Body of pancreas (tissue), 4 donors: ENCODE data around the gene IQCK. TPM values are rescaled to one million over a fixed set of nuclear protein-coding genes. Genes with fewer than 3 reads are reported as not detected.

Experiments used
- ATAC-seq: fragments of 150-250 bp; one replicate; pipeline ENCODE4 v1.9.1; 2016
- DNase-seq, 4 donors: peaks; one replicate each; pipeline ENCODE4 v3.0.0-alpha.2; 2019
- H3K27ac ChIP-seq, 4 donors: fragments of 200-600 bp; sonication (generic); 1 replicate in 3 of 4; 2 replicates in 1 of 4; pipeline versions ENCODE4 v1.5.1 to v1.6.1; 2016 to 2019; ENCODE audit warnings: mild to moderate bottlenecking in 1 of 4, mixed read lengths in 1 of 4, moderate library complexity in 1 of 4
- H3K27me3 ChIP-seq, 2 donors: fragments of 200-600 bp; sonication (generic); one replicate each; pipeline ENCODE4 v1.6.0; 2016; ENCODE audit warnings: mild to moderate bottlenecking in 1 of 2
- H3K36me3 ChIP-seq, 2 donors: fragments of 200-600 bp; sonication (generic); replicated peaks in 1 of 2; 2 replicates each; pipeline ENCODE4 v1.5.1; 2016; ENCODE audit warnings: low read depth in 2 of 2; ENCODE audit not compliant: insufficient read depth in 1 of 2
- H3K4me1 ChIP-seq: fragments of 200-600 bp; sonication (generic); one replicate; pipeline ENCODE4 v1.6.0; 2016
- H3K4me3 ChIP-seq, 2 donors: fragments of 200-600 bp; sonication (generic); 1 replicate in 1 of 2; 2 replicates in 1 of 2; pipeline ENCODE4 v1.5.1; 2016 to 2019
- H3K9me3 ChIP-seq, 3 donors: fragments of 200-600 bp; sonication (generic); 1 replicate in 2 of 3; 2 replicates in 1 of 3; pipeline ENCODE4 v1.5.1; 2016
- POLR2A ChIP-seq, 3 donors: fragments of 450-650 bp; IDR thresholded peaks; one replicate each; pipeline ENCODE4 v1.6.1; 2016; ENCODE audit warnings: antibody characterized with exemption in 3 of 3, mild to moderate bottlenecking in 2 of 3
- WGBS, 2 donors: methylation state at CpG; one replicate each; pipeline ENCODE4 v1.1.5; 2017; 5-methylcytosine and 5-hydroxymethylcytosine counted together
- intact Hi-C: fragments of 100-400 bp; cut with DNase I; formaldehyde crosslinking; loops from one replicate; pipeline ENCODE4 v1.15.1; 2023
- total RNA-seq, 2 donors: library from RNA; depleted of rRNA; stranded (reverse); fragments of >200 nt; gene quantifications; one replicate each; pipeline ENCODE4 v1.1.0, GENCODE V29; 2016
- TF ChIP-seq, protein P1 (sequence below), 7 experiments: fragments of 450-650 bp in 4 of 7; fragments of 200-600 bp in 3 of 7; sonication (generic) in 3 of 7; IDR thresholded peaks; one replicate each; pipeline ENCODE4 v1.5.1; 2016 to 2019; ENCODE audit warnings: antibody characterized with exemption in 7 of 7

The IQCK gene, protein sequence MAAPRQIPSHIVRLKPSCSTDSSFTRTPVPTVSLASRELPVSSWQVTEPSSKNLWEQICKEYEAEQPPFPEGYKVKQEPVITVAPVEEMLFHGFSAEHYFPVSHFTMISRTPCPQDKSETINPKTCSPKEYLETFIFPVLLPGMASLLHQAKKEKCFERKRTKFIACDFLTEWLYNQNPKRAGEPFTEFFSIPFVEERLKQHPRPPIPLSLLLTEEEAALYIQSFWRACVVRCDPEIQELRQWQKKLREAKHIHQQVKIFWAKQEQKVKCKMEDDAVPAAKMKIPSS
- 10 to 100 TPM; 10.9 to 52.7 TPM for total RNA-seq

DNA sequence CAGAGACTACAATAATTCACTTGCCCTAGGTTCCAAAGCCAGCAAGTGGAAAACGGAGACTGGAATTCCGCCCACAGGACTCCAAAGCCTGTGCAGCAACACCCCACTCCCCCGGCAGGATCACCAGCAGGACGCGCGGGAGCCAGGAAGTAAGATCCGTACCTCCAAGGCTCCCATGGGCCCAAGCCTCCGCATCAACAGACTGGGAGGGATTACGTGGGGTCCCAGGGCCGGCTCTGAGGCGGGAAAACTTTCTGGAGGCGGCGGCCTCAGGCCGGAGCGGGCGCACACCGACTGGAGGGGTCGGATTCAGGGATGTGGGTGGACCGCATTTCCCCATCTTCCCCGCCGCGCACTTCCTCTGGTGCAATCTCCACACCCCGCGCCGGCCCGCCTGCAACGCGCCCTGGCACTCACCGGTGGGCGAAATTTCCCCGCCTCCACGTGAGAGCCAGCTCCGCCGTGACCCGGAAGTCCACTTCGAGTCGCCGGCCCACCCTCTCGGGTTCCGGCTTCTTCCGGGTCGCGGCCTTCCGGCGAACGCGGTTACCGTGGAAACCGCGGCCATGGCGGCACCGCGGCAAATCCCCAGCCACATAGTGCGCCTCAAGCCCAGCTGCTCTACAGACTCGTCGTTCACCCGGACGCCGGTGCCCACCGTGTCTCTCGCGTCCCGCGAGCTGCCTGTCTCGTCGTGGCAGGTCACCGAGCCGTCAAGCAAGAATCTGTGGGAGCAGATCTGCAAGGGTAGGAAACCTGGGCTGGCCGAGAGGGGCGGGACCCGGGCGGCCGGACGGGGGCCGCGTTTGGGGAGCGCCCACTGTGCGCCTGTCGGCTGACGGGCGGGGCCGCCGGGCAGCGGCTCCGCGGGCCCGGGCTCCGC, at the start of gene IQCK, which contains the start of gene KNOP1:
Gene IQCK (plus strand): TSS at position 531 of the 883 bp plus-strand sequence. CDS start 36 bp downstream, at position 567.
Gene KNOP1 (minus strand): TSS at position 487 of the 883 bp plus-strand sequence. CDS start 3,192 bp downstream, outside the sequence.
- 0% methylated on average over 3 to 88 of the region's 88 CpGs for WGBS, 2 donors
- no peaks in the 10 kb centered on the region for H3K27me3 ChIP-seq
- TF ChIP-seq, protein P1, sequence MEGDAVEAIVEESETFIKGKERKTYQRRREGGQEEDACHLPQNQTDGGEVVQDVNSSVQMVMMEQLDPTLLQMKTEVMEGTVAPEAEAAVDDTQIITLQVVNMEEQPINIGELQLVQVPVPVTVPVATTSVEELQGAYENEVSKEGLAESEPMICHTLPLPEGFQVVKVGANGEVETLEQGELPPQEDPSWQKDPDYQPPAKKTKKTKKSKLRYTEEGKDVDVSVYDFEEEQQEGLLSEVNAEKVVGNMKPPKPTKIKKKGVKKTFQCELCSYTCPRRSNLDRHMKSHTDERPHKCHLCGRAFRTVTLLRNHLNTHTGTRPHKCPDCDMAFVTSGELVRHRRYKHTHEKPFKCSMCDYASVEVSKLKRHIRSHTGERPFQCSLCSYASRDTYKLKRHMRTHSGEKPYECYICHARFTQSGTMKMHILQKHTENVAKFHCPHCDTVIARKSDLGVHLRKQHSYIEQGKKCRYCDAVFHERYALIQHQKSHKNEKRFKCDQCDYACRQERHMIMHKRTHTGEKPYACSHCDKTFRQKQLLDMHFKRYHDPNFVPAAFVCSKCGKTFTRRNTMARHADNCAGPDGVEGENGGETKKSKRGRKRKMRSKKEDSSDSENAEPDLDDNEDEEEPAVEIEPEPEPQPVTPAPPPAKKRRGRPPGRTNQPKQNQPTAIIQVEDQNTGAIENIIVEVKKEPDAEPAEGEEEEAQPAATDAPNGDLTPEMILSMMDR (IDR thresholded peaks at IDR 0.05), result peak in 2 of 7 experiments; percentile 10 to 18
- peak; percentile 13 to 70 (median 69) for TF ChIP-seq POLR2A (IDR thresholded peaks at IDR 0.05)
- H3K27ac ChIP-seq, result peak within 1 kb of the TSS; percentile 47 to 82 (median 76)
- peaks cover 38% of the 10 kb centered on the region for H3K4me1 ChIP-seq
- peak within 1 kb of the TSS; percentile 46 to 85 for H3K4me3 ChIP-seq
- H3K36me3 ChIP-seq, result no peaks in the 10 kb centered on the region
- intact Hi-C loops, result no loop called here
- H3K9me3 ChIP-seq, result no peaks in the 10 kb centered on the region
- ATAC-seq, result peak; percentile 95
- peak; percentile 88 to 91 (median 89) for DNase-seq

DNA sequence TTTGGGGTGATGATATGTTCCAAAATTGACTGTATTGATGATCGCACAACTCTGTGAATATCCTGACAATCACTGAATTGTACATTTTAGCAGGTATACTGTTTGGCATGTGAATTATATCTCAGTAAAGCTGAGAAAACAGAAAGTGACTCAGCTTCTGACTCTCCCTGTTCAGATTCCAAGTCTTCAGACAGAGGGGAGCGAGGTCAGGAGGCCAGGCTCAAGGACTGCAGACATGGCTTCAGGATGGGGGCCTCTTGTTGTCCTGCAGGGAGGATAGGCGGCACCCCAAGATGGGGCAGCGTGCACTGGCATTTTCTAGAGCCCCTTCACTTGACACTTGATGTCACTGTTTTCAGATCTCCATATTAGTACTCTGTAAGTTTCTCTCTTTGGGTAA, 45.7 kb upstream of the IQCK start:
- intact Hi-C loops, result no loop called here
- H3K4me3 ChIP-seq, result no peak overlapping the region
- no peak for DNase-seq
- TF ChIP-seq, protein P1 (IDR thresholded peaks at IDR 0.05), result no peak
- TF ChIP-seq POLR2A (IDR thresholded peaks at IDR 0.05), result no peak
- no peaks in the 10 kb centered on the region for H3K9me3 ChIP-seq
- no peak overlapping the region for H3K27ac ChIP-seq
- no peak for ATAC-seq
- 97 to 100% methylated on average over 4 of the region's 4 CpGs for WGBS, 2 donors
- H3K36me3 ChIP-seq, result peaks cover 0 to 5% of the 10 kb centered on the region in 2 donors
- no peaks in the 10 kb centered on the region for H3K27me3 ChIP-seq
- H3K4me1 ChIP-seq, result no peaks in the 10 kb centered on the region

DNA sequence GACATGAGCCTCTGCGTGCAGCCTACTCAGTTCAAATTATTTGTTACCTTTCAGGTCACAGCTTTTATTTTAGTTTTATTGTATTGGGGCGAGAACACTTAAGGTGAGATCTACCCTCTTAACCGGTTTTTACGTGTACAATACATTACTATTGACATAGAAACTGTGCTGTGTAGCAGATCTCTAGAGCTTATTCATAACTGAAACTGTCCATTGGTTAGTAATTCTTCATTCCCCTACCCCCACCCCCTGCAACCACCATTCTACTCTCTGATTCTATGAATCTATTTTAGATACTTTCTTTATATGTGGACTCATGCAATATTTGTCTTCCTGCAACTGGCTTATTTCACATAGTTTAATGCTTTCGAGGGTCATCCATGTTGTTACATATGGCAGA, 43.6 kb upstream of the IQCK start:
- WGBS, 2 donors, result 94 to 98% methylated on average over 5 of the region's 5 CpGs
- H3K27me3 ChIP-seq, result no peaks in the 10 kb centered on the region
- no peak overlapping the region for H3K4me3 ChIP-seq
- no peak for DNase-seq
- no peak overlapping the region for H3K27ac ChIP-seq
- ATAC-seq, result no peak
- no peaks in the 10 kb centered on the region for H3K9me3 ChIP-seq
- H3K4me1 ChIP-seq, result no peaks in the 10 kb centered on the region
- peaks cover 0 to 5% of the 10 kb centered on the region in 2 donors for H3K36me3 ChIP-seq
- no peak for TF ChIP-seq POLR2A (IDR thresholded peaks at IDR 0.05)
- TF ChIP-seq, protein P1 (IDR thresholded peaks at IDR 0.05), result no peak
- intact Hi-C loops, result no loop called here

DNA sequence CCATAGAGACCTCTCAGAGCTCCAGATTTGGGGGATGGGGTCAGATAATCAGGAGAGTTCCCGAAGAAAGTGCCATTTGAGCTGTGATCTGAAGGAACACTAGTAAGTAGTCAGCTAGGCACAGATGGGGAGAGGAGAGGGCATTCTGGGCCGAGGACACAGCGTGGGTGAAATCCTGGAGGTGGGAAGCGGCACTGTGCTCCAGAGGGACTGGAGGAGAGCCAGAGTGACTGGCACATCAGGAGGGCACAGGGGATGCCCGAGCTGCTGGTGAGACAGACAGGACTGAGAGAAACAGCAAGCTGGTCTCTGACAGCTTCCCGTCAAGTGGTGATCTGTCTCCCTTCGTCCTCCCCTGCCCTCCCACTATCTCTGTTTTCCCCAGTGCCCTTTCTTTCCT, 40.7 kb upstream of the IQCK start:
- 84 to 88% methylated on average over 7 of the region's 7 CpGs for WGBS, 2 donors
- Histone ChIP-seq H3K9me3 (no peaks in the 10 kb centered on the region), H3K27me3 (no peaks in the 10 kb centered on the region), H3K4me3 (no peak overlapping the region), H3K36me3 (no peaks in the 10 kb centered on the region), H3K4me1 (no peaks in the 10 kb centered on the region), H3K27ac (no peak overlapping the region)
- DNase-seq (no peak), ATAC-seq (no peak)
- TF ChIP-seq, protein P1 (IDR thresholded peaks at IDR 0.05), result no peak
- intact Hi-C loops, result no loop called here
